Activated gamma-delta T cell treated with Interleukin-2 at 50 U/mL for 16 hours (primary cell): ENCODE data around the gene PRR14.
A peak's percentile ranks its signal among the peaks of the same experiment; 100 is the strongest.
"Not testable (repeated sequence)": the region's sequence is repeated elsewhere in the genome, so short reads cannot be mapped to it uniquely, and the experiment has no call there.

ENCODE experiments used
- DNase-seq: peaks from one replicate; pipeline ENCODE4 v3.0.0-alpha.2; 2020

The PRR14 gene

GRCh38 chr16:30633526-30633925, 17.2 kb upstream of the PRR14 start:
- no peak for DNase-seq

- DNase-seq, result no peak
These were observed 14.2 kb upstream of the PRR14 start for GRCh38 chr16:30636599-30636998.

- not testable (repeated sequence) for DNase-seq
These were observed 13.6 kb upstream of the PRR14 start for GRCh38 chr16:30637139-30637538.

- DNase-seq, result no peak
These were observed 12.8 kb upstream of the PRR14 start for GRCh38 chr16:30637944-30638343.

- no peak for DNase-seq
These were observed 9.3 kb upstream of the PRR14 start for GRCh38 chr16:30641378-30641982.

- DNase-seq, result no peak
These were observed 6.4 kb upstream of the PRR14 start for GRCh38 chr16:30644334-30644830.

GRCh38 chr16:30645727-30646126, 5.0 kb upstream of the PRR14 start:
- no peak for DNase-seq

GRCh38 chr16:30647274-30647571, 3.5 kb upstream of the PRR14 start:
- no peak for DNase-seq

GRCh38 chr16:30649725-30650368, 913 bp upstream of the PRR14 start:
- peak; percentile 19 for DNase-seq

GRCh38 chr16:30651124-30652004, 604 bp downstream of the PRR14 start:
- peak; percentile 68 for DNase-seq

GRCh38 chr16:30652005-30652296, 1.2 kb downstream of the PRR14 start:
- DNase-seq, result no peak

- DNase-seq, result no peak
These were observed 2.0 kb downstream of the PRR14 start for GRCh38 chr16:30652718-30653117.

GRCh38 chr16:30654856-30655255, 4.1 kb downstream of the PRR14 start:
- DNase-seq, result no peak

GRCh38 chr16:30655815-30656347, 5.1 kb downstream of the PRR14 start:
- no peak for DNase-seq

- DNase-seq, result no peak
These were observed 5.6 kb downstream of the PRR14 start for GRCh38 chr16:30656388-30656787.

- no peak for DNase-seq
These were observed 6.5 kb downstream of the PRR14 start for GRCh38 chr16:30656974-30657865.

- peak; percentile 100 for DNase-seq
These were observed 7.3 kb downstream of the PRR14 start, which contains the start of gene FBRS for GRCh38 chr16:30657866-30658730. Gene FBRS (plus strand): TSS chr16:30658431. CDS start chr16:30659519, 1,088 bp downstream.

GRCh38 chr16:30658731-30659506, 8.2 kb downstream of the PRR14 start:
- no peak for DNase-seq

GRCh38 chr16:30659507-30660423, 9.0 kb downstream of the PRR14 start:
- peak; percentile 50 for DNase-seq
